GM19035 (cell line): ENCODE results near the gene ANG.

Experiments used
- ATAC-seq: cut with Tn5 transposase; IDR thresholded peaks from one replicate; pipeline ENCODE4 v1.9.1; 2021; ENCODE audit not compliant: unreplicated experiment

Gene ANG

DNA sequence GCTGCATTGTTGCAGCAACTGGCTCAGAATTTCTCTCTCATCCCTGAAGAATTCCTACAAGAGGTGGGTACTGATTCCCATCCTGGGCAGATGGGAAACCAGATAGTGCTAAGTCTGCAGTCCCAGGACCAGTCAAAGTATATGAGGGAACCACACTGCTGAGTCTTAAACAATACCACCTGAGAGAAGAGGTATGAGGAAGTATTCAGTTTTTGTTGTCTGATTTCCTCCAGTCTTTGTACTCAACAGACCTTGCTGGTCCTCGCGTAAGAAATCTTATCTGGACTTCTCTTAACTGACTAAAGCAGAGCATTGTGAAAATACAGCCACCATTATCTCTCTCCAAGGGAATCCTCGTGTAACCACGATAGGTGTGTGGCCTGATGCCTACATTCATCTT lies 53.6 kb downstream of the ANG start:
- ATAC-seq: no peak

DNA sequence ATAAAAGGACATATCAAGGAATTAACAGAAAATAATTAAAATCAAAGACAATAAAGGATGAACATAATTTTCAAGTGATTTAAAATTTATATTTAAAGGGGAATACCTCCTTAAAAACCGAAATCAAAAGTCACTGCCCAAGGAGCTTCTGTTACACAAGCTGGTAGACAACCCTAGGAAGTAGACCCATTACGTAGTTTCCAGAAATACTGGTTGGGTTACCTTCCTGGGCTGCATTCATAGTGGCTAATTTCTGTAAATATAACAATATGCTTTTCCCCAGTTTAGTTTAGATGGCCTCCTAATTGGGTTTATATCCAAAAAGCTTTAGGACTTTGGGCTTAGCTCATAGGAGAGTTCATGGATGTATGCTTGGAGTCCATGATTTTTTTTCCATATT lies 55.0 kb downstream of the ANG start:
- ATAC-seq: no peak
